ENCODE measurements around the gene ATP1B1.

ATP1B1 gene

GRCh38 chr1:169089776-169090175, 16.7 kb upstream of the ATP1B1 start:
- no peaks in the 10 kb centered on the region for H3K27me3 Mint-ChIP-seq
- peaks cover 10% of the 10 kb centered on the region for H3K4me1 Mint-ChIP-seq
- H3K4me3 Mint-ChIP-seq = no peak overlapping the region
- no peak overlapping the region for H3K27ac Mint-ChIP-seq
- no peaks in the 10 kb centered on the region for H3K9me3 Mint-ChIP-seq
- no peaks in the 10 kb centered on the region for H3K36me3 Mint-ChIP-seq

- Mint-ChIP-seq H3K4me3 (no peak overlapping the region), H3K36me3 (no peaks in the 10 kb centered on the region), H3K9me3 (no peaks in the 10 kb centered on the region), H3K27ac (no peak overlapping the region), H3K27me3 (no peaks in the 10 kb centered on the region), H3K4me1 (peaks cover 10% of the 10 kb centered on the region)
Observed at GRCh38 chr1:169090308-169090899, 16.1 kb upstream of the ATP1B1 start.

GRCh38 chr1:169090900-169091311, 15.6 kb upstream of the ATP1B1 start:
- H3K4me1 Mint-ChIP-seq = peaks cover 10% of the 10 kb centered on the region
- no peak overlapping the region for H3K4me3 Mint-ChIP-seq
- no peak overlapping the region for H3K27ac Mint-ChIP-seq
- H3K9me3 Mint-ChIP-seq = no peaks in the 10 kb centered on the region
- no peaks in the 10 kb centered on the region for H3K36me3 Mint-ChIP-seq
- no peaks in the 10 kb centered on the region for H3K27me3 Mint-ChIP-seq

- H3K27me3 Mint-ChIP-seq = no peaks in the 10 kb centered on the region
- no peaks in the 10 kb centered on the region for H3K9me3 Mint-ChIP-seq
- H3K36me3 Mint-ChIP-seq = no peaks in the 10 kb centered on the region
- no peak overlapping the region for H3K4me3 Mint-ChIP-seq
- H3K27ac Mint-ChIP-seq = no peak overlapping the region
- peaks cover 8% of the 10 kb centered on the region for H3K4me1 Mint-ChIP-seq
Observed at GRCh38 chr1:169091480-169091941, 15.0 kb upstream of the ATP1B1 start.

GRCh38 chr1:169092399-169092798, 14.1 kb upstream of the ATP1B1 start:
- Mint-ChIP-seq H3K27me3 (peaks cover 1% of the 10 kb centered on the region), H3K4me1 (no peaks in the 10 kb centered on the region), H3K9me3 (no peaks in the 10 kb centered on the region), H3K27ac (no peak overlapping the region), H3K36me3 (peaks cover 1% of the 10 kb centered on the region), H3K4me3 (no peak overlapping the region)

GRCh38 chr1:169094897-169095569, 11.5 kb upstream of the ATP1B1 start:
- no peak overlapping the region for H3K27ac Mint-ChIP-seq
- H3K4me1 Mint-ChIP-seq = no peaks in the 10 kb centered on the region
- peaks cover 1% of the 10 kb centered on the region for H3K36me3 Mint-ChIP-seq
- H3K27me3 Mint-ChIP-seq = peaks cover 1% of the 10 kb centered on the region
- H3K4me3 Mint-ChIP-seq = no peak overlapping the region
- no peaks in the 10 kb centered on the region for H3K9me3 Mint-ChIP-seq

- peaks cover 1% of the 10 kb centered on the region for H3K36me3 Mint-ChIP-seq
- H3K4me1 Mint-ChIP-seq = no peaks in the 10 kb centered on the region
- peaks cover 1% of the 10 kb centered on the region for H3K27me3 Mint-ChIP-seq
- no peak overlapping the region for H3K27ac Mint-ChIP-seq
- no peaks in the 10 kb centered on the region for H3K9me3 Mint-ChIP-seq
- no peak overlapping the region for H3K4me3 Mint-ChIP-seq
Observed at GRCh38 chr1:169098380-169098779, 8.1 kb upstream of the ATP1B1 start.

- H3K4me1 Mint-ChIP-seq = peaks cover 1% of the 10 kb centered on the region
- H3K27me3 Mint-ChIP-seq = peaks cover 1% of the 10 kb centered on the region
- H3K27ac Mint-ChIP-seq = no peak overlapping the region
- no peak overlapping the region for H3K4me3 Mint-ChIP-seq
- no peaks in the 10 kb centered on the region for H3K9me3 Mint-ChIP-seq
- peaks cover 1% of the 10 kb centered on the region for H3K36me3 Mint-ChIP-seq
Observed at GRCh38 chr1:169099561-169099960, 6.9 kb upstream of the ATP1B1 start.

GRCh38 chr1:169100208-169100607, 6.3 kb upstream of the ATP1B1 start:
- H3K27me3 Mint-ChIP-seq = peaks cover 1% of the 10 kb centered on the region
- H3K4me3 Mint-ChIP-seq = no peak overlapping the region
- no peak overlapping the region for H3K27ac Mint-ChIP-seq
- H3K36me3 Mint-ChIP-seq = peaks cover 1% of the 10 kb centered on the region
- H3K4me1 Mint-ChIP-seq = peaks cover 7% of the 10 kb centered on the region
- H3K9me3 Mint-ChIP-seq = no peaks in the 10 kb centered on the region

- Mint-ChIP-seq H3K9me3 (no peaks in the 10 kb centered on the region), H3K27ac (no peak overlapping the region), H3K4me1 (peaks cover 8% of the 10 kb centered on the region), H3K36me3 (peaks cover 1% of the 10 kb centered on the region), H3K27me3 (peaks cover 1% of the 10 kb centered on the region), H3K4me3 (no peak overlapping the region)
Observed at GRCh38 chr1:169100651-169101088, 5.8 kb upstream of the ATP1B1 start.

- no peaks in the 10 kb centered on the region for H3K36me3 Mint-ChIP-seq
- H3K4me3 Mint-ChIP-seq = no peak overlapping the region
- H3K4me1 Mint-ChIP-seq = peaks cover 15% of the 10 kb centered on the region
- peak overlapping the region; percentile 73 for H3K27ac Mint-ChIP-seq
- no peaks in the 10 kb centered on the region for H3K9me3 Mint-ChIP-seq
- H3K27me3 Mint-ChIP-seq = no peaks in the 10 kb centered on the region
Observed at GRCh38 chr1:169102567-169102966, 3.9 kb upstream of the ATP1B1 start.

- H3K9me3 Mint-ChIP-seq = no peaks in the 10 kb centered on the region
- no peaks in the 10 kb centered on the region for H3K27me3 Mint-ChIP-seq
- H3K4me1 Mint-ChIP-seq = peaks cover 19% of the 10 kb centered on the region
- no peak overlapping the region for H3K27ac Mint-ChIP-seq
- H3K36me3 Mint-ChIP-seq = no peaks in the 10 kb centered on the region
- H3K4me3 Mint-ChIP-seq = no peak overlapping the region
Observed at GRCh38 chr1:169103002-169103401, 3.5 kb upstream of the ATP1B1 start.

- H3K27ac Mint-ChIP-seq = no peak overlapping the region
- H3K36me3 Mint-ChIP-seq = no peaks in the 10 kb centered on the region
- no peaks in the 10 kb centered on the region for H3K27me3 Mint-ChIP-seq
- H3K4me1 Mint-ChIP-seq = peaks cover 24% of the 10 kb centered on the region
- no peaks in the 10 kb centered on the region for H3K9me3 Mint-ChIP-seq
- no peak overlapping the region for H3K4me3 Mint-ChIP-seq
Observed at GRCh38 chr1:169103480-169103893, 3.0 kb upstream of the ATP1B1 start.

GRCh38 chr1:169105087-169105433, 1.4 kb upstream of the ATP1B1 start:
- peak overlapping the region; percentile 72 for H3K4me3 Mint-ChIP-seq
- no peaks in the 10 kb centered on the region for H3K27me3 Mint-ChIP-seq
- H3K27ac Mint-ChIP-seq = no peak overlapping the region
- H3K4me1 Mint-ChIP-seq = peaks cover 38% of the 10 kb centered on the region
- H3K9me3 Mint-ChIP-seq = no peaks in the 10 kb centered on the region
- no peaks in the 10 kb centered on the region for H3K36me3 Mint-ChIP-seq

- Mint-ChIP-seq H3K4me1 (peaks cover 43% of the 10 kb centered on the region), H3K36me3 (no peaks in the 10 kb centered on the region), H3K4me3 (peak overlapping the region; percentile 72), H3K27me3 (no peaks in the 10 kb centered on the region), H3K9me3 (no peaks in the 10 kb centered on the region), H3K27ac (no peak overlapping the region)
Observed at GRCh38 chr1:169105434-169106094, 926 bp upstream of the ATP1B1 start.

- H3K4me1 Mint-ChIP-seq = peaks cover 50% of the 10 kb centered on the region
- H3K36me3 Mint-ChIP-seq = peaks cover under 1% of the 10 kb centered on the region
- no peaks in the 10 kb centered on the region for H3K9me3 Mint-ChIP-seq
- peak overlapping the region; percentile 14 for H3K27ac Mint-ChIP-seq
- H3K4me3 Mint-ChIP-seq = peak overlapping the region; percentile 90
- H3K27me3 Mint-ChIP-seq = no peaks in the 10 kb centered on the region
Observed at GRCh38 chr1:169106921-169107602, 572 bp downstream of the ATP1B1 start.

Measured in activated naive CD4-positive, alpha-beta T cell treated with anti-CD3 and anti-CD28 coated beads, Interleukin-2, amount 50 U/mL, for 24 hours (primary cell).